ENCODE measurements around the gene M6PR. TPM values are rescaled to one million over a fixed set of nuclear protein-coding genes. Genes with fewer than 3 reads are reported as not detected.
A peak's percentile ranks its signal among the peaks of the same experiment; 100 is the strongest.

The M6PR gene
- total and polyA plus RNA-seq, 2 of the 13 experiments (the other 11 are each of a cell fraction or from before 2014, with no cell fraction given) = 98.2 to 127 TPM

DNA sequence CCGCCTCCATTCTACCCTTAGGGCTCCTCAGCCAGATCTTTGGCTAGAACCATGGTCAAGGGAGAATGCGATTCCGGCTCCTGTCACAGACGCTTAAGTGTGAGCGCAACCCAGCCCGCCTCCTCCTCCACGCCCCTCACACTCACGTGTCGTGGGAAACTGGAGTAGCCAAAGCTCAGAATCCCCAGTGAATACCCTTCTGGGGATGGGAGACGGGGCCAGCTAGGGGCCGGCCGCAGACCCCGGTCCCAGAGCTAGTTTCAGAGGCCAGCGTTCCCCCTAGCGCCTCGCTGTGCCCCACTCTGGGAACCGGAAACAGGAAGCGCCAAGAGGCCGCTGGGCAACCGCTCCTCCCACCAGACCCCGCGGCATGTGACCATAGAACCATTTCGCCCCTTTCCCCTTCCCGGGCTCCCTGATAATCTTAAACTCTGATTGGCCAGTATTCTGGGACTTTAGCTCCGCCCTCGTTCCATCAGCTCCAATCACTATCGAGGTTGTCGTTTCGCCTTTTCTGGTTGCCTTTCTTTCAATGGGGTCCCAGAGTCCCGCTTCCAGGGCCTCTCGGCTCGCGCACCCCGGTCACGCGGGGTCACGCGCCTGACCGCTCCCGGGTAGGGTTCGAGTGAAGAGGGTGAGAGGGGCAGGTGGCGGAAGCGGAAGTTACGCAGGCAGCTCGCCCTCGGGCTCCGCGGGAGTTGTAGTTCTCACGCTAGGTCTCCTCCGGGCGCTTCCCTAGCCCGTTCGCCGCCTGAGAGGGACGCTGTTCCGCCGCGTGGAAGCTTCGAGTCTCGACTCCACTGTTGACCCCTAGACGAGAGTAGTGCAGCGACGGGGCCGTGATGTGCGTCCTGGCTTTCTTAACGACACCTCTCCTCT, at the start of gene M6PR (continued):
- TF ChIP-seq GZF1 (CRISPR knock-in tag; IDR thresholded peaks at IDR 0.05) (peak; percentile 79; the same call in 1 of the 2 replicates), MTF1 (CRISPR knock-in tag; IDR thresholded peaks at IDR 0.05) (no peak; the same call in 1 of the 2 replicates), ZNF282 (IDR thresholded peaks at IDR 0.05; ENCODE audit: partially characterized antibody) (no peak), ZNF724P (CRISPR knock-in tag; IDR thresholded peaks at IDR 0.05; ENCODE audit: borderline replicate concordance) (0 out of 2 replicates have a peak, but pooled peaks have one; percentile 21), MZF1 (CRISPR knock-in tag; IDR thresholded peaks at IDR 0.05; ENCODE audit: borderline replicate concordance) (no peak; the same call in 1 of the 2 replicates), KDM3A (CRISPR knock-in tag; IDR thresholded peaks at IDR 0.05; ENCODE audit: low read depth) (peak; percentile 73; the same call in 1 of the 2 replicates), ZNF597 (CRISPR knock-in tag; IDR thresholded peaks at IDR 0.05) (no peak), ZFAT (CRISPR knock-in tag; conservative IDR thresholded peaks at IDR 0.05) (0 out of 2 replicates have a peak, but pooled peaks have one; percentile 43), JUND (CRISPR knock-in tag; IDR thresholded peaks at IDR 0.05) (no peak), TBP (CRISPR knock-in tag; IDR thresholded peaks at IDR 0.05) (no peak), ZNF260 (CRISPR knock-in tag; IDR thresholded peaks at IDR 0.05; ENCODE audit: borderline replicate concordance, low read depth) (no peak), SIN3A (IDR thresholded peaks at IDR 0.05; ENCODE audit: borderline replicate concordance, low read depth, low read length) (peak; percentile 61; the same call in 1 of the 2 replicates), TP53 (CRISPR knock-in tag; conservative IDR thresholded peaks at IDR 0.05) (no peak), ZNF367 (CRISPR knock-in tag; IDR thresholded peaks at IDR 0.05; ENCODE audit: borderline replicate concordance) (no peak), SMC3 (IDR thresholded peaks at IDR 0.05; ENCODE audit: low read length) (peak; percentile 25; the same call in 1 of the 2 replicates), YEATS2 (CRISPR knock-in tag; IDR thresholded peaks at IDR 0.05; ENCODE audit: borderline replicate concordance) (peak; percentile 68), CHD2 (IDR thresholded peaks at IDR 0.05; ENCODE audit: low read depth, low read length) (no peak; the same call in 1 of the 2 replicates), IRF2 (CRISPR knock-in tag; IDR thresholded peaks at IDR 0.05) (peak; percentile 81), TBX2 (CRISPR knock-in tag; IDR thresholded peaks at IDR 0.05; ENCODE audit: borderline replicate concordance) (peak; percentile 81; the same call in 1 of the 2 replicates), RARG (CRISPR knock-in tag; IDR thresholded peaks at IDR 0.05; ENCODE audit: low read depth) (no peak), ZNF264 (CRISPR knock-in tag; IDR thresholded peaks at IDR 0.05) (peak; percentile 65; the same call in 1 of the 2 replicates), ZNF572 (CRISPR knock-in tag; IDR thresholded peaks at IDR 0.05) (no peak)
- TF ChIP-seq, protein P1, sequence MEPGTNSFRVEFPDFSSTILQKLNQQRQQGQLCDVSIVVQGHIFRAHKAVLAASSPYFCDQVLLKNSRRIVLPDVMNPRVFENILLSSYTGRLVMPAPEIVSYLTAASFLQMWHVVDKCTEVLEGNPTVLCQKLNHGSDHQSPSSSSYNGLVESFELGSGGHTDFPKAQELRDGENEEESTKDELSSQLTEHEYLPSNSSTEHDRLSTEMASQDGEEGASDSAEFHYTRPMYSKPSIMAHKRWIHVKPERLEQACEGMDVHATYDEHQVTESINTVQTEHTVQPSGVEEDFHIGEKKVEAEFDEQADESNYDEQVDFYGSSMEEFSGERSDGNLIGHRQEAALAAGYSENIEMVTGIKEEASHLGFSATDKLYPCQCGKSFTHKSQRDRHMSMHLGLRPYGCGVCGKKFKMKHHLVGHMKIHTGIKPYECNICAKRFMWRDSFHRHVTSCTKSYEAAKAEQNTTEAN (CRISPR knock-in tag; conservative IDR thresholded peaks at IDR 0.05) = peak; percentile 84
- TF ChIP-seq, protein P2, sequence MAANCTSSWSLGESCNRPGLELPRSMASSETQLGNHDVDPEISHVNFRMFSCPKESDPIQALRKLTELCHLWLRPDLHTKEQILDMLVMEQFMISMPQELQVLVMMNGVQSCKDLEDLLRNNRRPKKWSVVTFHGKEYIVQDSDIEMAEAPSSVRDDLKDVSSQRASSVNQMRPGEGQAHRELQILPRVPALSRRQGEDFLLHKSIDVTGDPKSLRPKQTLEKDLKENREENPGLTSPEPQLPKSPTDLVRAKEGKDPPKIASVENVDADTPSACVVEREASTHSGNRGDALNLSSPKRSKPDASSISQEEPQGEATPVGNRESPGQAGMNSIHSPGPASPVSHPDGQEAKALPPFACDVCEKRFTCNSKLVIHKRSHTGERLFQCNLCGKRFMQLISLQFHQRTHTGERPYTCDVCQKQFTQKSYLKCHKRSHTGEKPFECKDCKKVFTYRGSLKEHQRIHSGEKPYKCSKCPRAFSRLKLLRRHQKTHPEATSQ (CRISPR knock-in tag; IDR thresholded peaks at IDR 0.05; ENCODE audit: borderline replicate concordance) = peak; percentile 20; the same call in 1 of the 2 replicates
- TF ChIP-seq, protein P3, sequence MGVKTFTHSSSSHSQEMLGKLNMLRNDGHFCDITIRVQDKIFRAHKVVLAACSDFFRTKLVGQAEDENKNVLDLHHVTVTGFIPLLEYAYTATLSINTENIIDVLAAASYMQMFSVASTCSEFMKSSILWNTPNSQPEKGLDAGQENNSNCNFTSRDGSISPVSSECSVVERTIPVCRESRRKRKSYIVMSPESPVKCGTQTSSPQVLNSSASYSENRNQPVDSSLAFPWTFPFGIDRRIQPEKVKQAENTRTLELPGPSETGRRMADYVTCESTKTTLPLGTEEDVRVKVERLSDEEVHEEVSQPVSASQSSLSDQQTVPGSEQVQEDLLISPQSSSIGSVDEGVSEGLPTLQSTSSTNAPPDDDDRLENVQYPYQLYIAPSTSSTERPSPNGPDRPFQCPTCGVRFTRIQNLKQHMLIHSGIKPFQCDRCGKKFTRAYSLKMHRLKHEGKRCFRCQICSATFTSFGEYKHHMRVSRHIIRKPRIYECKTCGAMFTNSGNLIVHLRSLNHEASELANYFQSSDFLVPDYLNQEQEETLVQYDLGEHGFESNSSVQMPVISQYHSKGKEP (CRISPR knock-in tag; IDR thresholded peaks at IDR 0.05) = no peak

All from HepG2 (cell line).